Measurements from ENCODE around the gene SNUPN.

The SNUPN gene

DNA sequence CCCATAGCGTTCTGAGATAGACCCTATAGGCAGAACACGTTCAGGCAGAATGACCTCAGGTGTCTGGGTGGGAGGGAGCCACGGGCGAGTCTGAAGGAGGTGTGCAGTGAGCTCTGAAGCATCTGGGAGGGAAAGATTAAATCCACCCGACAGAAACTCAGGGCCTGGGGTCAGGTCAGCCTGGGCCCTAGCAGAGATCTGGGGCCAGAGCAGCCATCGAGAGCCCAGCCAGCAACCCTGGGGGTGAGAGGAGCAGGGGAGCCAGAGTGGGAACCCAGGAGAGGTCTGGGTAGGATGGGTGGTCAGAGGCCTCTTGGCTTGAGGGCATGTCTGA is 44.3 kb upstream of the SNUPN start:
- no peak overlapping the region for H3K4me3 ChIP-seq (ENCODE audit: low read length)
- no CpG with 5 or more reads among the region's 6 CpGs for WGBS (ENCODE audit: extremely low coverage, insufficient coverage, low lambda C conversion rate)
- H3K9ac ChIP-seq (ENCODE audit: low read length), result no peak overlapping the region
- no peak overlapping the region for H4K8ac ChIP-seq (ENCODE audit: low read depth, low read length)
- DNase-seq, result no peak
- H3K36me3 ChIP-seq (ENCODE audit: control insufficient read depth, insufficient read depth, low read length), result no peaks in the 10 kb centered on the region
- no peak overlapping the region for H2AK5ac ChIP-seq (ENCODE audit: low read length)
- H3K27ac ChIP-seq (ENCODE audit: low read depth, low read length), result no peak overlapping the region
- H2BK15ac ChIP-seq (replicated peaks; ENCODE audit: low read depth), result no peak overlapping the region
- no peak overlapping the region for H4K5ac ChIP-seq (ENCODE audit: low read length)
- H3K56ac ChIP-seq (ENCODE audit: low read length), result no peak overlapping the region
- H3K18ac ChIP-seq (ENCODE audit: low read length), result no peak overlapping the region
- H3K79me2 ChIP-seq (ENCODE audit: control insufficient read depth, insufficient read depth, low read length), result no peaks in the 10 kb centered on the region
- H3K4ac ChIP-seq (ENCODE audit: low read depth, low read length), result no peak overlapping the region
- no peak overlapping the region for H3K23ac ChIP-seq (ENCODE audit: low read length)
- no peaks in the 10 kb centered on the region for H3K79me1 ChIP-seq (ENCODE audit: low read length)
- H3K27me3 ChIP-seq (ENCODE audit: insufficient read depth, low read length, poor library complexity), result no peaks in the 10 kb centered on the region
- no peak overlapping the region for H2BK5ac ChIP-seq (ENCODE audit: low read length)
- H3K4me2 ChIP-seq (ENCODE audit: low read length), result no peak overlapping the region
- no peak overlapping the region for H2BK120ac ChIP-seq (ENCODE audit: low read depth, low read length)
- H3K4me1 ChIP-seq (ENCODE audit: control insufficient read depth, low read depth, low read length), result peaks cover 13% of the 10 kb centered on the region

DNA sequence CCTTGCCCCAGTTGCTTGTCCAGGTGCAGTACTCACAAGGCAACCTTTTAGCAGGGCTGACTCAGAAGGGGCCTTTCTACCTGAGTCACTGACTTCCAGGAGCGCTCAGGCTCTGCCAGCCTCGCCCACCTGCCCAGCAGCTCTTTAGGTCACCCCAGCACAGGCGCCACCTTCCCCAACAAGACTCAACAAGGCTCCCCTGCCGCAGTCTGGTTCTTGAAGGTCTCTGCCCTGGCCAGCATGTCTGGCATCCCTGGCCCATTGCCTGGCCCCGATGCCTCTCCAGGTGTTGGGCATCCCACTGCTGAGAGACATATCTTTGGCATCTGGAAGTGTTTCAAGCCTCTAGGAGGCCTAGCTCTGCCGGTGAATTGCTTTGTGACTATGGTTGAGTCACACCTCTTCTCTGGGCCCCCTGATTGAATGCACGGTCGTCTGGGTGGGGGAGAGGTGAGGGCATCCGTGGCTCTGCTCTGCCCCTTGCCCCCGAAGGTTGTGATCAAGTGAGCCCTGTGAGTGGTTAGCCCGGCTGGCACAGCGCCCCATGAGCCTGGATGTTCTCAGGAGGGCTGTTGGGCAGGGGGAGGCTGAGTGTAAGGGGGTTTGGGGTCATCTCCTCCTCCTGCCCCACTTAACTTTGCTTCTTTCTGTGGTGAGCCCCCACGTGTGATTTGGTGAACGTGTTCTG is 43.8 kb upstream of the SNUPN start:
- H3K4me2 ChIP-seq (ENCODE audit: low read length), result no peak overlapping the region
- no peak overlapping the region for H3K4me3 ChIP-seq (ENCODE audit: low read length)
- H3K4ac ChIP-seq (ENCODE audit: low read depth, low read length), result no peak overlapping the region
- H3K79me2 ChIP-seq (ENCODE audit: control insufficient read depth, insufficient read depth, low read length), result no peaks in the 10 kb centered on the region
- H3K23ac ChIP-seq (ENCODE audit: low read length), result no peak overlapping the region
- H3K9ac ChIP-seq (ENCODE audit: low read length), result no peak overlapping the region
- H4K8ac ChIP-seq (ENCODE audit: low read depth, low read length), result no peak overlapping the region
- H2BK120ac ChIP-seq (ENCODE audit: low read depth, low read length), result no peak overlapping the region
- H3K27ac ChIP-seq (ENCODE audit: low read depth, low read length), result no peak overlapping the region
- no peak overlapping the region for H2AK5ac ChIP-seq (ENCODE audit: low read length)
- H2BK15ac ChIP-seq (replicated peaks; ENCODE audit: low read depth), result no peak overlapping the region
- H2BK5ac ChIP-seq (ENCODE audit: low read length), result no peak overlapping the region
- H3K4me1 ChIP-seq (ENCODE audit: control insufficient read depth, low read depth, low read length), result peaks cover 13% of the 10 kb centered on the region
- no peak overlapping the region for H4K5ac ChIP-seq (ENCODE audit: low read length)
- H3K27me3 ChIP-seq (ENCODE audit: insufficient read depth, low read length, poor library complexity), result no peaks in the 10 kb centered on the region
- H3K56ac ChIP-seq (ENCODE audit: low read length), result no peak overlapping the region
- H3K18ac ChIP-seq (ENCODE audit: low read length), result no peak overlapping the region
- DNase-seq, result no peak
- H3K36me3 ChIP-seq (ENCODE audit: control insufficient read depth, insufficient read depth, low read length), result no peaks in the 10 kb centered on the region
- WGBS (ENCODE audit: extremely low coverage, insufficient coverage, low lambda C conversion rate), result no CpG with 5 or more reads among the region's 14 CpGs
- H3K79me1 ChIP-seq (ENCODE audit: low read length), result no peaks in the 10 kb centered on the region

DNA sequence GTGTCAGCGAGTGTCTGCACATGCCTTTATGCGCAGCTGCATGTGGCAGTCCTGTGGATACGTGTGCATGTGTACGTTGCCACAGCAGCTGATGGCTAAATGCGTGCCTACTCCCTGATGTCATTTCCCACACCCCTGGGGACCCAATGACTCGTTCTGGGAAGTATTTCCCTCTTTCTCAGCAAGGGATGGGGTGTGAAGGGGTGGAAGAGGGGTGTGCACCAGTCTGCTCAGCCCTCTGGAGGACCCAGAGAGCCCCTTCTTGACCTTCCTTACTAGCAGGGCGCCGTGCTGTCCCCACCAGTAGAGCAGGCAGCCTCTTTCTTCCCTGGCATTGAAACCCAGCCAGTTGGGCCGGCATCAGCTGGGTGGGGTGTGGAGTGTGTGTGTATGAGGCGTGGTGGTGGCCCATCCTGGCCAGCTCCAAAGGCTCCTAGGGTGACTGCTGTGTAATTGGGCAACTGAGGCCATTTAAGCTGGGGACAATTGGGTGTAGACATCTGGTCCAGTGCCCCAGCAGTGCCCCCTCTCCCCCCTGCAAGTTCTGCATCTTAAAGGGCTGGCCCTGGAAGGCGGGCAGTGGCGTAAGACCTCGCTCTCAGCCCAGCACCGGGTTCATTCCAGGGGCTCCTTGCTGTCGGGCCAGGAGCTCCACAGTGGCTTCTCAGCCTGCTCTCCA is 41.4 kb upstream of the SNUPN start:
- H3K18ac ChIP-seq (ENCODE audit: low read length), result no peak overlapping the region
- no peak overlapping the region for H3K9ac ChIP-seq (ENCODE audit: low read length)
- no peak overlapping the region for H2BK120ac ChIP-seq (ENCODE audit: low read depth, low read length)
- no peaks in the 10 kb centered on the region for H3K27me3 ChIP-seq (ENCODE audit: insufficient read depth, low read length, poor library complexity)
- H2BK15ac ChIP-seq (replicated peaks; ENCODE audit: low read depth), result no peak overlapping the region
- peaks cover under 1% of the 10 kb centered on the region for H3K4me1 ChIP-seq (ENCODE audit: control insufficient read depth, low read depth, low read length)
- no peak overlapping the region for H2BK5ac ChIP-seq (ENCODE audit: low read length)
- H3K27ac ChIP-seq (ENCODE audit: low read depth, low read length), result no peak overlapping the region
- WGBS (ENCODE audit: extremely low coverage, insufficient coverage, low lambda C conversion rate), result no CpG with 5 or more reads among the region's 15 CpGs
- H3K36me3 ChIP-seq (ENCODE audit: control insufficient read depth, insufficient read depth, low read length), result no peaks in the 10 kb centered on the region
- no peak overlapping the region for H3K56ac ChIP-seq (ENCODE audit: low read length)
- H3K79me1 ChIP-seq (ENCODE audit: low read length), result no peaks in the 10 kb centered on the region
- H3K23ac ChIP-seq (ENCODE audit: low read length), result no peak overlapping the region
- H3K79me2 ChIP-seq (ENCODE audit: control insufficient read depth, insufficient read depth, low read length), result no peaks in the 10 kb centered on the region
- H4K8ac ChIP-seq (ENCODE audit: low read depth, low read length), result no peak overlapping the region
- H2AK5ac ChIP-seq (ENCODE audit: low read length), result no peak overlapping the region
- no peak overlapping the region for H3K4me2 ChIP-seq (ENCODE audit: low read length)
- no peak overlapping the region for H3K4me3 ChIP-seq (ENCODE audit: low read length)
- no peak overlapping the region for H3K4ac ChIP-seq (ENCODE audit: low read depth, low read length)
- DNase-seq, result peak; percentile 84
- no peak overlapping the region for H4K5ac ChIP-seq (ENCODE audit: low read length)

DNA sequence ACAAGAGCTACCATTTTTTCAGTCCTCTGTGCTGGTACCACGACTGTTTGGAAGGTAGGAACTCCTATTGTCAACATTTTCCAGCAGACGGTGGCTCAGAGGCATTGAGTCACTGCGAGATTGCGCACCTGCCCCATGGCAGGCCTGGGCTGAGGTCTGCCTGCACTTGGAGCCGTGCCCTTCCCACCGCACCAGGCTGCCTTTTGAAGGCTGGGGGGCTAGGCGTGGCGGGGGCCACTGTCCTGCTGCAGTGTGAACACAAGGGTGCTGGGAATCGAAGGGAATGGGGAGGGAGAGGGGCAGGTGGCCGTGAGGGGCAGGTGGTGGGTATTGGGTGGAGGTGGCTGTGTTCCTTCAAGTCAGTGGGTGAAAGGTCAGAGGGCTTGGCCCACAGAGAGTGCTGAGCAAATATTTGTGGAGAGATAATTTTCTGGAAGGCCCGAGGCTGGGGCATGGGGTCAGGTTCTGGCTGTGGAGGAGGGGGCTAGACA is 38.5 kb upstream of the SNUPN start:
- no peak overlapping the region for H3K23ac ChIP-seq (ENCODE audit: low read length)
- H2BK15ac ChIP-seq (replicated peaks; ENCODE audit: low read depth), result no peak overlapping the region
- no peak overlapping the region for H2BK120ac ChIP-seq (ENCODE audit: low read depth, low read length)
- H3K4ac ChIP-seq (ENCODE audit: low read depth, low read length), result no peak overlapping the region
- no peak overlapping the region for H2BK5ac ChIP-seq (ENCODE audit: low read length)
- H3K36me3 ChIP-seq (ENCODE audit: control insufficient read depth, insufficient read depth, low read length), result no peaks in the 10 kb centered on the region
- no peaks in the 10 kb centered on the region for H3K79me2 ChIP-seq (ENCODE audit: control insufficient read depth, insufficient read depth, low read length)
- H3K4me2 ChIP-seq (ENCODE audit: low read length), result no peak overlapping the region
- no CpG with 5 or more reads among the region's 11 CpGs for WGBS (ENCODE audit: extremely low coverage, insufficient coverage, low lambda C conversion rate)
- H3K56ac ChIP-seq (ENCODE audit: low read length), result no peak overlapping the region
- H3K79me1 ChIP-seq (ENCODE audit: low read length), result no peaks in the 10 kb centered on the region
- no peak for DNase-seq
- H3K9ac ChIP-seq (ENCODE audit: low read length), result no peak overlapping the region
- H3K27me3 ChIP-seq (ENCODE audit: insufficient read depth, low read length, poor library complexity), result no peaks in the 10 kb centered on the region
- no peak overlapping the region for H4K5ac ChIP-seq (ENCODE audit: low read length)
- no peak overlapping the region for H3K27ac ChIP-seq (ENCODE audit: low read depth, low read length)
- H3K18ac ChIP-seq (ENCODE audit: low read length), result no peak overlapping the region
- no peak overlapping the region for H3K4me3 ChIP-seq (ENCODE audit: low read length)
- no peak overlapping the region for H2AK5ac ChIP-seq (ENCODE audit: low read length)
- no peaks in the 10 kb centered on the region for H3K4me1 ChIP-seq (ENCODE audit: control insufficient read depth, low read depth, low read length)
- H4K8ac ChIP-seq (ENCODE audit: low read depth, low read length), result no peak overlapping the region

DNA sequence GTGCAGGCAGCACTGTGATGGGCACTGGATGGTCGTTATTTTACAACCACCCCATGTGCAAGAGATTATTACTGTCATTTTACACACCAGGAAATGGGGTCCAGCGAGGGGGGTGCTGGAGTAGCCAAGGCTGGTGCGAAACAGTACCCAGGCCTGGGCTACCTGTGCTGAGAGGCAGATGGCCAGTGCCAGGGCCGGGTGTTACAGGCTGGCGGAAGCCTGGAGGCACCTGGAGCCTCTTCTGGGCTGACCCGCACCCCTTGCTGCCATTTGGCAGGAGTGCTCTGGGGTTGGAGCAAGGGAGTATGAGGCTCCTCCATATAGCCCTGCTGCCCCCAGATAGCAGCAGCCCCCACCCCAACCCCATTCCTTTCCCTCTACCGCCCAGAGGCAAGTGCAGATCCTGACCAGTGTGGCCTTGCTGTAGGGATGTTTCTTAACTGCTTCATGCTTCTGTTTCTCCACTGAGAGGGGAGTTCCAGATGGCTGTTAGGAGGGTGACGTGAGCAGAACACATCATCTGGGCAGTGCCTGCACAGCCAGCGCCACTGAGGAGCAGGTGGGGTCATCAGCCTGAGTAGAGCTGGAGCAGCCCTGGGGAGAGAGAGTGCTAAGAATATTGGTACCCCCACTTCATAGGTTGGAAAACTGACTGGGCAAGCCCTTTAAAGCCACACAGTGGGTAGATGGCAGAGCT is 37.4 kb upstream of the SNUPN start:
- H3K23ac ChIP-seq (ENCODE audit: low read length), result no peak overlapping the region

More for the DNA sequence above, 37.4 kb upstream of the SNUPN start:
- Histone ChIP-seq H3K56ac (ENCODE audit: low read length) (no peak overlapping the region), H3K27ac (ENCODE audit: low read depth, low read length) (no peak overlapping the region), H3K4ac (ENCODE audit: low read depth, low read length) (no peak overlapping the region), H3K18ac (ENCODE audit: low read length) (no peak overlapping the region), H2AK5ac (ENCODE audit: low read length) (no peak overlapping the region), H4K5ac (ENCODE audit: low read length) (no peak overlapping the region), H3K4me2 (ENCODE audit: low read length) (no peak overlapping the region), H3K27me3 (ENCODE audit: insufficient read depth, low read length, poor library complexity) (no peaks in the 10 kb centered on the region), H3K9ac (ENCODE audit: low read length) (no peak overlapping the region), H4K8ac (ENCODE audit: low read depth, low read length) (no peak overlapping the region), H2BK120ac (ENCODE audit: low read depth, low read length) (no peak overlapping the region), H2BK15ac (replicated peaks; ENCODE audit: low read depth) (no peak overlapping the region), H3K79me1 (ENCODE audit: low read length) (no peaks in the 10 kb centered on the region), H3K79me2 (ENCODE audit: control insufficient read depth, insufficient read depth, low read length) (no peaks in the 10 kb centered on the region), H3K4me1 (ENCODE audit: control insufficient read depth, low read depth, low read length) (no peaks in the 10 kb centered on the region), H2BK5ac (ENCODE audit: low read length) (no peak overlapping the region), H3K36me3 (ENCODE audit: control insufficient read depth, insufficient read depth, low read length) (no peaks in the 10 kb centered on the region), H3K4me3 (ENCODE audit: low read length) (no peak overlapping the region)
- DNase-seq, result no peak
- no CpG with 5 or more reads among the region's 9 CpGs for WGBS (ENCODE audit: extremely low coverage, insufficient coverage, low lambda C conversion rate)
